HG02798 (cell line): ENCODE measurements around the gene RFTN1.
"Not testable (repeated sequence)": the region's sequence is repeated elsewhere in the genome, so short reads cannot be mapped to it uniquely, and the experiment has no call there.

Source experiments
- ATAC-seq: cut with Tn5 transposase; IDR thresholded peaks from one replicate; pipeline ENCODE4 v1.9.1; 2021; ENCODE audit warnings: mild to moderate bottlenecking; ENCODE audit not compliant: unreplicated experiment, poor library complexity

RFTN1 gene

DNA sequence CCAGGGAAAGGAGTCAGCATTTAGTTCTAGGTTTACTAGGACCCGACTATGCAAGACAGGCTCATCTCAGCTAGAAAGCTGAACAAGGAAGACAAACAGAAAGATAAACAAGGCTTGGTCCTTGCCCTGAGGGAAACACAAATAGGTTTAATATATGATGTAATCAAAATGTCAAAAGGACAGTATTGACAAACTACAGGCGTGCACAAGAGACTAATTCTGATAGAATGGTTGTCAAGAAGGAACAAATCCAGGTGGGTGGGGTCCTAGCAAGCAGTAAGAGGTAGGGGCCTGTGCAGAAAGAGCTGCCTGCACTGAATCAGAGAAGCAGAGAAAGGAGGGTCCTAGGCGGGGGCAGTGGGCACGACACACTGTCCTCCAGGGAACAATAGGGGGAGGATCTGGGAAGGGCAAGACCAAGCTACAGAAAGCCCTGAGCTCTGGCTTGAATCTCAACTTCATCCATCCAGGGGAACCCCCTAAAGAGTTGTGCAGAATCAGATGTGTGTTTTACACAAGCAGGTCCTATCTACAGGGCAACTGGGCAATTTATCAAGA, 23.4 kb downstream of the RFTN1 start:
- ATAC-seq: no peak

DNA sequence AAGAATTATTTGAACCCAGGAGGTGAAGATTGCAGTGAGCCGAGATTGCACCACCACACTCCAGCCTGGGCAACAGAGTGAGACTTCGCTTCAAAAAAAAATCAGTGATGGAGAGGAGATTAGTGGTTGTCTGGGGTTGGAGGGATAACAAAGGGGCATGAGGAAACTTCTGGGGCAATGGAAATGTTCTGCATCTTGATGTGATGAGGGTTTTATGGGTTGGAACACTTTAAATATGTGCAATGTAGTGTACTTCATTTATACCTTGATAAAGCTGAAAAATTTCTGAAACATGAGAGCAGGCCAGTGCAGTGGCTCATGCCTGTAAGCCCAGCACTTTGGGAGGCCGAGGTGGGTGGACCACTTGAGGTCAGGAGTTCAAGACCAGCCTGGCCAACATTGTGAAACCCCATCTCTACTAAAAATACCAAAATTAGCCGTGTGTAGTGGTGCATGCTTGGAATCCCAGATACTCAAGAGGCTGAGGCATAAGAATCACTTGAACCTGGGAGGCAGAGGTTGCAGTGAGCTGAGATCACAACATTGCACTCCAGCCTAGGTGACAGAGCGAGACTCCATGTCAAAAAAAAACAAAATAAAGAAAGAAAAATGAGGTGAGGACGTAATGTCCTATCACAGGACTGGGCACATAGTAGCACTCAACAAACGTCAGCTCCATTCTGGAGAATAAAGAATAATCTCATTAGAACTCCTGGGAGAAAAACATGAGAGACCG, 24.0 kb downstream of the RFTN1 start:
- not testable (repeated sequence) for ATAC-seq

DNA sequence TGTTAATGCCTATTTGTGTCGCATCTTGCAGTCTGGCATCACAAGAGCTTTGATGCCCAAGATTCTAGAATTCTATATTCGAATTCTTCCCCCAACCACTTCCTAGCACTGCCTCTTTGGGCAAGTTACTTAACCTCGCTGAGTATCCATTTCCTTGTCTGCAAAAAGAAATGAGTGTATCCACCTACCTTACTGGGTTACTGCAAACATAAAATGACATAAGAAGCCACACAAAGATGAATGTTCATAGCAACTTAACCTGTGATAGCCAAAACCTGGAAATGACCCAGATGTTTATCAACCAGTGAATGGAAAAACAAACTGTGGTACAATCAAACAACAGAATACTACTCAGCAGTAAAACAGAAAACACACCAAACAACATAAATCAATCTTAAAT, 24.9 kb downstream of the RFTN1 start:
- no peak for ATAC-seq

DNA sequence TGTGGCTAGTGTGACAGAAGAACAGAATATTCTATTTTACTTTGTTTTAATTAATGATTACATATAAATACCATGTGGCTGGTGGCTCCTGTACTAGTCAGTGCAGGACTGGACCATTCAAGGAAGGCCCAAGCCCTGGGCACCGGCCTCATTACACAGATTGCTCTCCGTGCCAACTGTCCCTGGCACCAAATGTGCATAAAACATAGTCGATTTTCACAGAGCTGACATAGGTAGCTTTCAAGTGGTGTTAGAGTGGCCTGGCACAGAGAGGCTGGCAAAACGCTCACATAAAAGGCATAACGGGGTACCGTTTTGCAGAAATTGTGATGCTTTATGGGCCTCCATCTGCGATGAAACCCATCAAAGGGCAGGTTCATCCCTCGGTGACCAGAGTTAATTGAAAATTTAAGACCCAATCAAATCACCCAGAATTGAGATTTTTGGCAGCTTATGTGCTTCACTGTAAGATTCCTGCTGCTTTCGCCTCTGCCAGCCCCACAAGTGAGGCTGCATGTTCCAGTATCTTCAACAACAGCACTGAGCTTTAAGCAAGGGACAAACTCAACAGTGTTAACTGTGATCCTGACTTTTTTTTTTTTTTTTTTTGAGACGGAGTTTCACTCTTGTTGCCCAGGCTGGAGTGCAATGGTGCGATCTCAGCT, 25.9 kb downstream of the RFTN1 start:
- ATAC-seq: no peak

DNA sequence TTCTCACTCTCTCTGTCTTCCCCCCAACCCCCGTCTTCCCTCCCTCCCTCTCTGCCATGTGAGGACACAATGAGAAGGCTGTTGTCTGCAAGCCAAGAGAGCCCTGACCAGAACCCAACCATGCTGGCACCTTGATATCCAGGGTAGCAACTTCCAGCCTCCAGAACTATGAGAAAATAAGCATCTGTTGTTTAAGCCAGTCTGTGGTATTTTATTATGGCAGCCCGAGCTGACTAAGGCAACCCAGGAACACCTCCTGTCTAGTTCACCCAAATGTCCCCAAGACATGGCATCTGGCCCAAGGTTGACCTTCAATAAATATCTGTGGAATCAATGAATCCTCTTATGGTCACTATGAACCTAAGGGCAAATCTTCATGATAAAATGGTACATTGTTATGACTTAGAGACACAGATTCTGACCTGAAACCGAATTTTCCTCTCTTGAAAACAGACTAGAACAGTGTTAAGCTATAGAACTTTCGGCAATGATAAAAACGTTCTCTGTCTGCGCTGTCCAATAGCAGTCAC, 26.5 kb downstream of the RFTN1 start:
- ATAC-seq: no peak

DNA sequence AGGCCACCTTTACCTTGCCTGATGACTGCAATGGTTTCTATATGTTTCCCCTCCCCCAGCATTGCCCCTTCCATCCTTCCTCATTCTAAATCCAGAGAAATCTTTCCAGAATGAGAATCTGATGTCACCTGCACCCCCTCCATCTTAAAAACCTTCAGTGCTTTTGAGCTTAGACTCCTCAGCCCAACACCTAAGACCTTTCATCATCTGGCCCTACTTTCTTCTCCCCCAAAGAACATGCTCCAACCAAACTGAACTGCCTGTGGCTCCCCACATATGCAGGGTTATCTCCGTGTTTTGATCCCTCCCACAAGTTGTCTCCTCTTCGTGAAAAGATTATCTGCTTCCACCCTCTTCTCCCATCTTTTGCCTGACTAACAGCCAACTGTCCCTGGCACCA, 27.3 kb downstream of the RFTN1 start:
- no peak for ATAC-seq

DNA sequence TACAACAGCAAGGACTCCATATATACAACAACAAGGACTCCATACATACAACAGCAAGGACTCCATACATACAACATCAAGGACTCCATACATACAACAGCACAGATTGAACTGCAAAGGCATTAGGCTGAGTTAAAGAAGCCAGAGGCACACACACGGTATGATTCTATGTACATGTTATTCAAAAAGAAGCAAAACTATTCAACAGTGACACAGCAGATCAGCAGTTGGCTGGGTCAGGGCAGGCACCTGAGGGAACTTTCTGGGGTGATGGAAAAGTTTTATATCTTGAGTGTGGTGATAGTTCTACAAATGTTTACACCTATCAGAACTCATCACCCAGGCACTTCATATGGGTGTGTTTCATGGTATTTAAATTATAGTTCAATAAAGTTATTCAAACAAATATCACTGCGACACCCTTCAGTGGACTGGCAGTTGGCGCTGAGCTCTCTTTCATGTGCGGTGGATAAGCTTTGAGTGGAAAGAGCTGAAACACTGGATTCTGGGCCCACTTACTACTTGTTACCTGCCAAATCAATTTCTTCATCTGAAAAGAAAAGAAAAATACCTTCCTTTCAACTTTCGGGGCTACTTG, 28.0 kb downstream of the RFTN1 start:
- no peak for ATAC-seq

DNA sequence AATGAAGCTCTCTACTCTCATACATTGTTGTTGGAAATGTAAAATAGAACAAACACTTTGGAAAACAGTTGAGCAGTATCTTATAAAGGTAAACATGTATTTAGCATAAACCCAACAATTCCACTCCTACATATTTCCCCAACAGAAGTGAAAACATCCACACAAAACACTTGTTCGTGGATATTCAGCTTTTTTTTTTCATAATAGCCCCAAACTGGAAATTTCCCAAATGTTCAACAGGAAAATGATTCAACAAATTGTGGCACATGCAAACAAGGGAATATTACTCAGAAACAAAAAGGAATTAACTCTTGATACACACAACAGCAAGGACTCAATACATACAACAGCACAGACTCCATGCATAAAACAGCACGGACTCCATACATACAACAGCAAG, 28.5 kb downstream of the RFTN1 start:
- ATAC-seq: no peak

DNA sequence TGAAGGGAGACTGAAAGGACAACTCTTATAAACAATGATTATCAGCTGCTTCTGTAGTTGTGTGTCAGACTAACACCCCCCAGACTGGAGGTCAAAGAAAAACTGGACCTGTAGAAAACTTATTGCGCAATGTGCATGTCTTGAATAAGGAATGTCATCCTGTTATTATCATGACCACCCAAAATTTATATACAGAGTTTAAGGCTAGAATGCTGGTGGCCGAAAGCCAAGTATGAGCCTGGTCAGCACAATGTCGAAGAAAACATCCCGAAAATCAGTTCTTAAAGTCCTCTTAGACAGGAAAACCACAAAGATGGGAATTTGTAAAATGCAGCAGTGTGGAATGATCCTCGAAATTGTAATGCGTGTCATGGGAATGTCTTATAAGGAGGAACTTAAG, 29.3 kb downstream of the RFTN1 start:
- ATAC-seq: no peak

DNA sequence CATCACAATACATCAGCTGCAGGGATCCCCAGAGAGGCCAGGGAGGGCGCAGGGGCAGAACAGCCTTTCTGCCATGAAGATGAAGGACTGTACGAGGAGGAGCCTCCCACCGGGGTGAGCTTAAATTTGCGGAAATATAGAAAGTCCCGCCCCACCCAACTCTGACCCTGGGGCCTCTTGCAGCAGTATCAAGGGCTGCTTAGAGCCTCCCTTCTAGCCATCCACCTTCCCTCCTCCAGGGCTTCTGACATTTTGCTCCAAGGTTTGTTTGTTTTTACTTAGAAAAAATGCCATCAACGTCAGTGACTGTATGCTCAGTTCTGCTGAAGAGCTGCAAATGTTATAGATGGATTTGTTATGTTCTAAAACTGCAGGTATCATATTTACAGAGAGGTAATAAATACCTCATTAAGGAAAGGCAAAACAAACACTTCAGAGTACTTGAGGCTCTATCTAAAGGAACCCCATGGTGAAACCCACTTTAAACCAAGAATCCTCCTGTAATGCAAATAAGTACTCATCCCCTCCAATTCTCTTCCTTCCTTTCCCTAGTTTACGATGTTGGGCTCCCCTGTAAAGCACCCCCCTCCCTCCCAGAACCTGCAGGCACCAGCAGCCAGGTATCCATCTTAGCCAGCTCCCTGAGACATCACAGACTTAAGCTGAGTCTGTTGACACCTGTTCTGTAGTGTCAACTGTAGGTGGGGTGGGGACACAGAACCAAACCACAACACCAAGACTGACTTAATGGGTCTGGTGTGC, 30.5 kb downstream of the RFTN1 start:
- ATAC-seq: peak; percentile 63

DNA sequence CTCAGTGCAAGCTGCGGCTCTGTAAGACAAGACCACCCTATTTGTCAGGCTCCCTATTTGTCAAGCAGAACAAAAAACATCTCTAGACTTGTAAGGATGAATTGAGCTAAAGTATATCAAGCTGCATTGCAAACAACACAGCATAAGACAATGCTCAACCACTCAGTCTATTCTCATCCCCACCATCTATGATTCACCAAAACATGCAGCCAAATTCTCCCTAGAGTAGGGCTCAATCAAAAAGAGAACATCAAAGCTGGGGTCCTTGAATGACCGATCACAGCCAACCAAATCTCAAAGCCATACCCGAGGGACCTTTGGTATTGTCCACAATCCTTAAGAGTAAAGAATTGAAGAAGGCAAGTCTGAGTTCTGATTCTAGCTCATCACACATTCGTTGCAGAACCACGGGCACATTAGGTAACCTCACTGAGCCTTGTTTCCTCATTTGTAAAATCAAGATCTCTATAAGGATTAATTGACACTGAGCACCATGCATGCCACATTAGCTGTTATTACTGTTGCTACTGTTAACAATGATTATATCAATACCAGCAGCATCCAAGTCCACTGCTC, 31.2 kb downstream of the RFTN1 start:
- ATAC-seq: peak; percentile 11

DNA sequence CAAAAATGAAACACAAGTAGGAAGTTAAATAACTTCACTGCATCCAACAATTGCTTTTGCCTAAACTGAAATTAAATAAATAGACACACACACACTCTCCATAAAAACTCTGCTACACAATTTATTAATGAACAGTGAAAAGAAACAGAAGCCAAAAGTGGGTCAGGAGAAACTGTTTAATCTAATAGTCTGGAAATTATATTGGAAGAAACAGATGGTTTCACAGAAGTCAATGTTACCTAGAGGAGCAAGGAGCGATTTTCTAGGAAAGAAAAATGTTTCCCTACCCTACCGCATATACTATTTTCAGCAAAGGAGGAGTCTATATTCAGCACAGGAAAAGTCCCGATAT, 32.0 kb downstream of the RFTN1 start:
- no peak for ATAC-seq

DNA sequence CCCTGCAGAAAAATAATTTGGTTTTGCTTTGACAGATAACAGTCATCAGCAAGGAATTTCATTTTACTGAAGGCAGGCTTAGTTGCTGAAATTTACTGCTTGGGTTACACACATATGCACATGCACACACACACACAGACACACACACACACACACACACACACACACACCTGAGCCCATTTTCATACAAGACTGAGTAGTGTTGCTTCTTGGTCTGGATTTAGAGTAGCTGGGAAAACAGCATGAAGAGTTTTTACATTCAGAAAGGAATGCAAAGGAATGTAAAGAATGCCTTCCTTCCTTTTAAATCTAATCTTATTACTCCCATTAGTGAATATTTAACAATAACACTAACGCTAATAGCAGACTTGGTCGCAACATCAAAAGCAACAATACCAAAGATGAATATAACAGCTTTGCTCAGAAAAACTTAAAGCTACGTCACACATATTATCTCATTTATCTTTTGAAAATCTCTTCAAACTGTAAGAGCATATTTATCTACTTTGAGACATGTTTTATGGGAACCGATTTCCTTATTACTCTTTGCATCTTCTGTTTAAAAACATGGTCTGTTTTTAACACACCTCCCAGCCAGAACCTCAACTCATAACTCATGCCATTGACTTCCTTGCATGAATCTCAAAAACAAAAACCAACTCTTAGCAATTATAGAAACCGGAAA, 32.5 kb downstream of the RFTN1 start:
- ATAC-seq: no peak

DNA sequence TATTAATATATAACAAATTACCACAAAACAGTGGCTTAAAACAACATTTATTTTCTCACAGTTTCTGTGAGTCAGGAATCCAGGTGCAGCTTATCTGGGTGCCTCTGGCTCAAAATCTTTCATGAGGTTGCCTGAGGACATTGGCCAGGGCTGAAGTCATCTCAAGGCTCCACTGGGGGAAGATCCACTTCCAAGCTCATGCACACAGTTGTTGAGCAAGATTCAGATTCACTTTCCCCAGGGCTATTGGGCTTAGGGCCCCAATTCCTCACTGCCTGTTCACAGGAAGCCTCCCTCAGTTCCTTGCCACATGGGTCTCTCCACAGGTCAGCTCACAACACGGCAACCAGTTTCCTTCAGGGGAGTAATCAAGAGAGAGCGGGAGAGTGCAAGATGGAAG, 35.0 kb downstream of the RFTN1 start:
- ATAC-seq: no peak

DNA sequence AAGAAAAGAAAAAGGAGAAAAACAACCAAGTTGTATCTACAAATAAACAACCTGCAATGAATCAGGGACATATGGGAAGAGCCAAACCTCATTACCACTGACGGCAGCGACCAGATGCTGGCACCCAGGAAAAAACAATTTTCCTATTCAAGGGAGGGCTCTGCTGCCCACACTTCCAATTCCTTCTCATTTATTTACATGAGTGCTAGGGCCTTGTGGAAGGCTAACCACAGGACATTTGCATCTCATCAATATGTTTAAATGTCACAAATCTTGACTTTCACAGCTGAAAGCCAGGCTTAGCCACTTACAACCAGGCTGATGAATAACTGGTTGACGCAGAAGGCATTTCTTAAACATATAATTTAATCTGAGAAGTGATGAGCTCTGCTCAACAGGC, 36.0 kb downstream of the RFTN1 start:
- ATAC-seq: no peak

DNA sequence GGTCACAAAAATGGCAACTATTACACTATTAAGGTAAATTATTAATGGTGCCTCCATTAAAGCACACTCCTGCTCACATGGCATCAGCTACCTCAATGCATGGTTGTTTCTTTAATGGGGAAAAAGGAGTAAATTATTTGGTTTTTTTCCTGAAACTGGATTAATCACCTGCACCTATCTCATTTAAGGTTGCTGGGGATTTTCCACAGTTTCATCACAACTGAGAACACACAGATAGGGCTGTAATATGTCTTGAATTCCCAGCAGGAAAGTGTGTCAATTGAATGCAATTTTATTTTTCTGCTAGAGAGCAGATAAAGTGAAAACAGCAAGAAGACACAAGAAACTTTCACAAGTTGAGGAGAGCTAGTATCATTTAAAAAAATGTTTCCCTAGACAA, 36.4 kb downstream of the RFTN1 start:
- ATAC-seq: no peak

DNA sequence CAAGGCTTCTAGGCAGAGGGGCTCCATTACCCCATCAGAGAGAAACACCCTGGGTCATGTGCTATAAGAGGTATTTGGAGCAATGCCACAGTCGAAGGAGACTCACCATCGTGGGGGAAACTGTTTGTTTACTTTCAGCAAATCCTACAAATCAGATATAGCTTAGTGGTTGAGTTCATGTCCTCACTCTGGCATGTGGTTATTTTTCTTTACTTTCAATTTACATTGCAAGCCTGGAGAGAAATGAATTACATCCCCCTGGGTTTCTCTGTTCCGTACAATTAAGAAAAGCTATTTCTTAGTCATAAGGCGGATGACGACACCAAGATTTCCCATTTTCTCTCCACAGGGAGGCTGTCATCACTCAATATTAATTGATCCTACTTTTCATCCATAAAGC, 36.9 kb downstream of the RFTN1 start:
- no peak for ATAC-seq

DNA sequence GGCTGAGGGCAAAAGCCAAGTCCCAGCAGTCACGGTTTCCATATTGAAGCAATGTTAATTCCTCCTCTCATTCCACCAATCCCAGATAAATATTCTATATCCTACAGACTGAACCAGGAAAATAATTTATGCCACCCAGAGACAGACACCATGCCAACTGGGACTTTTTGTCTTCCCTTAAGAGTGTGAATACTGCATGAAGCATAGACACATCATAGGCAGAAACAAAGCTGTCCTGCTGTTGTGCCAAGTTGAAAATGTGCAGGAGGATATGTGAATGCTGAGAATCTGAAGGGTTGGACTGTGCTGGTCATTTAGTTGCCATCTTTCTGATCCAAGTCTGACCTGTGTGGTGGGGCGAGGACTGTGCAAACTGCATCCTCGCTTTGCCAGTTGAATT, 37.7 kb downstream of the RFTN1 start:
- ATAC-seq: no peak

DNA sequence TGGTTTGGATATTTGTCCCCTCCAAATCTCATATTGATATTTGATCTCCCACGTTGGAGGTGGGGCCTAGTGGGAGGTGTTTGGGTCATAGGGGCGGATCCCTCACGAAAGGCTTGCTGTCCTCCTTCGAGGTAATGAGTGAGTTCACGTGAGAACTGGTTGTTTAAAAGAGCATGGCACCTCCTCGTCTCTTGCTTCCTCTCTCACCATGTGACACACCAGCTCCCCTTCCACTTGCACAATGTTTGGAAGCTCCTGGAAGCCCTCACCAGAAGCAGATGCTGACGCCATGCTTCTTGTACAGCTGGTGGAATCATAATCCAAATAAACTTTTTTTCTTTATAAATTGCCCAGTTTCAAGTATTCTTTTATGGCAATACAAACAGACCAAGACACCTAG, 38.6 kb downstream of the RFTN1 start:
- no peak for ATAC-seq

DNA sequence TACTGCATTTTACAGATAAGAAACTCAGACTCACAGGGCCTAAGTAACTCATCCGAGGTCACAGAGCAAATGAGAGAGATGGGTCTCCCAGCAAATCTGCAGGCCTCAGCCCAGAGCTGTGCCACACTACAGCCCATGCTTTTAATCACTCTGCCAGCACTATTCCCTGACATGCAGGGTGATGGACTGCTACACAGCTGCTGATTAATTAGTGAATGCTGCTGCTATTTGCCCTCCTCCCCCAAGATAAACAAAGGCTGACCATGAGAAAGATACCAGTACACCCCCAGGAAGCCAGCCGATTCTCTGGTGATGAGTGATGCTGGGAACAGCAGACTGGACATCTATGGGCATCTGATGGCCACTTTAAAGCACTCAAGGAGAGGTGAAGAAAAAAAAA, 39.3 kb downstream of the RFTN1 start:
- no peak for ATAC-seq
